ENCODE results near the gene SLC36A1. TPM values are rescaled to one million over a fixed set of nuclear protein-coding genes. Genes with fewer than 3 reads are reported as not detected.

The SLC36A1 gene
- polyA plus RNA-seq, 1 of the 3 experiments (the other 2 are of a cell fraction), result 4.1 TPM

DNA sequence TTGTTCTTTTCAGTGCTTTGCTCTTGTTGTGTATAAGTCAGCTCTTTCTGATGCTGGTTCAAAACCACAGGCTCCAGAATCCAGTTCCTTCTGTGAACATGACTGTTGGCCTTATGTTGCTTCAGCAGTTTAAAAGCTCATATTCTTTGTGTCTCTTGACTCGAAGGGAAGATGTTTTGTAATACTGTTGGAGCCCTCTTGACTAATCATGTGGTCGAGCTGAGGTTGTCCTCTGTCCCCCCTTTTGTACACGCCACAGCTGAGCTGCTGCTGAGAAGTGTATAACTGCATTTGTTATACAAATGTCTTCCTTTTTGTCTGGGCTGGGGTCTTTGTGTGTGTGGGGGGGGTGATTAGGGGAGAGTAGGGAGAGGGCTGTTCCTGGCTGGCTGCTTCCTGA lies 35.8 kb downstream of the SLC36A1 start:
- POLR2A ChIA-PET, result no interaction called here
- Histone ChIP-seq H3K4me2 (no peak overlapping the region), H4K20me1 (ENCODE audit: insufficient read depth) (no peaks in the 10 kb centered on the region), H3K4me3 (ENCODE audit: low read depth in 2 of 2, low read length in 1 of 2) (no peak overlapping the region), H3K27ac (ENCODE audit: low read depth in 2 of 2, low read length in 1 of 2) (peak overlapping the region in 1 of 2 experiments; percentile 20; a peak in 1 of 4 replicates), H3K4me1 (ENCODE audit: control insufficient read depth in 1 of 2, insufficient read depth in 2 of 2, low read depth in 1 of 2, low read length in 1 of 2) (peaks cover 13% of the 10 kb centered on the region in 2 experiments; a peak in 3 of 4 replicates), H2AFZ (ENCODE audit: low read depth) (no peak overlapping the region), H3K36me3 (replicated peaks in 1 of 2; ENCODE audit: control insufficient read depth in 1 of 2, insufficient read depth in 2 of 2, low read length in 1 of 2) (peaks cover 3 to 27% of the 10 kb centered on the region in 2 experiments), H3K79me2 (ENCODE audit: insufficient read depth) (no peaks in the 10 kb centered on the region), H3K9me2 (no peaks in the 10 kb centered on the region), H3K9ac (no peak overlapping the region), H3K9me3 (no peaks in the 10 kb centered on the region), H3F3A (replicated peaks; ENCODE audit: insufficient read depth) (peaks cover 12% of the 10 kb centered on the region), H3K27me3 (ENCODE audit: insufficient read depth) (no peaks in the 10 kb centered on the region)
- CTCF ChIA-PET, result interaction anchor here (0.9 to 3.5 kb wide), 4 partner anchors 14 to 40 kb away, joined by 3 to 22 read pairs (median 4); partner anchors contain the start of gene SLC36A1
- no peak for DNase-seq
- 75% methylated on average over 3 of the region's 3 CpGs for WGBS (ENCODE audit: low lambda C conversion rate)
- TF ChIP-seq RAD21 (IDR thresholded peaks at IDR 0.05; ENCODE audit: low read length) (no peak), GABPA (IDR thresholded peaks at IDR 0.05; ENCODE audit: low read depth) (no peak), EZH2phosphoT487 (IDR thresholded peaks at IDR 0.05; ENCODE audit: borderline replicate concordance, low read depth) (no peak), REST (IDR thresholded peaks at IDR 0.05; ENCODE audit: low read depth, low read length) (no peak), NRF1 (IDR thresholded peaks at IDR 0.05; ENCODE audit: low read depth, low read length) (no peak), ZBTB33 (IDR thresholded peaks at IDR 0.05; ENCODE audit: borderline replicate concordance, low read depth) (no peak), MXI1 (IDR thresholded peaks at IDR 0.05; ENCODE audit: low read depth, low read length) (no peak), JUND (IDR thresholded peaks at IDR 0.05) (no peak), CHD2 (IDR thresholded peaks at IDR 0.05; ENCODE audit: low read length, partially characterized antibody) (no peak), YY1 (IDR thresholded peaks at IDR 0.05; ENCODE audit: low read depth) (no peak), POLR2AphosphoS5 (IDR thresholded peaks at IDR 0.05; ENCODE audit: low read depth, low read length) (no peak), ELF1 (IDR thresholded peaks at IDR 0.05) (no peak), RFX5 (IDR thresholded peaks at IDR 0.05; ENCODE audit: low read length) (no peak)
- TF ChIP-seq, protein P1, sequence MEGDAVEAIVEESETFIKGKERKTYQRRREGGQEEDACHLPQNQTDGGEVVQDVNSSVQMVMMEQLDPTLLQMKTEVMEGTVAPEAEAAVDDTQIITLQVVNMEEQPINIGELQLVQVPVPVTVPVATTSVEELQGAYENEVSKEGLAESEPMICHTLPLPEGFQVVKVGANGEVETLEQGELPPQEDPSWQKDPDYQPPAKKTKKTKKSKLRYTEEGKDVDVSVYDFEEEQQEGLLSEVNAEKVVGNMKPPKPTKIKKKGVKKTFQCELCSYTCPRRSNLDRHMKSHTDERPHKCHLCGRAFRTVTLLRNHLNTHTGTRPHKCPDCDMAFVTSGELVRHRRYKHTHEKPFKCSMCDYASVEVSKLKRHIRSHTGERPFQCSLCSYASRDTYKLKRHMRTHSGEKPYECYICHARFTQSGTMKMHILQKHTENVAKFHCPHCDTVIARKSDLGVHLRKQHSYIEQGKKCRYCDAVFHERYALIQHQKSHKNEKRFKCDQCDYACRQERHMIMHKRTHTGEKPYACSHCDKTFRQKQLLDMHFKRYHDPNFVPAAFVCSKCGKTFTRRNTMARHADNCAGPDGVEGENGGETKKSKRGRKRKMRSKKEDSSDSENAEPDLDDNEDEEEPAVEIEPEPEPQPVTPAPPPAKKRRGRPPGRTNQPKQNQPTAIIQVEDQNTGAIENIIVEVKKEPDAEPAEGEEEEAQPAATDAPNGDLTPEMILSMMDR (IDR thresholded peaks at IDR 0.05), result no peak
